GM18519 (cell line): ENCODE measurements around the gene CADPS.

Experiments
- ATAC-seq: cut with Tn5 transposase; IDR thresholded peaks from one replicate; pipeline ENCODE4 v1.9.1; 2021; ENCODE audit warnings: mild to moderate bottlenecking, moderate library complexity; ENCODE audit not compliant: unreplicated experiment, low FRiP score

The CADPS gene

DNA sequence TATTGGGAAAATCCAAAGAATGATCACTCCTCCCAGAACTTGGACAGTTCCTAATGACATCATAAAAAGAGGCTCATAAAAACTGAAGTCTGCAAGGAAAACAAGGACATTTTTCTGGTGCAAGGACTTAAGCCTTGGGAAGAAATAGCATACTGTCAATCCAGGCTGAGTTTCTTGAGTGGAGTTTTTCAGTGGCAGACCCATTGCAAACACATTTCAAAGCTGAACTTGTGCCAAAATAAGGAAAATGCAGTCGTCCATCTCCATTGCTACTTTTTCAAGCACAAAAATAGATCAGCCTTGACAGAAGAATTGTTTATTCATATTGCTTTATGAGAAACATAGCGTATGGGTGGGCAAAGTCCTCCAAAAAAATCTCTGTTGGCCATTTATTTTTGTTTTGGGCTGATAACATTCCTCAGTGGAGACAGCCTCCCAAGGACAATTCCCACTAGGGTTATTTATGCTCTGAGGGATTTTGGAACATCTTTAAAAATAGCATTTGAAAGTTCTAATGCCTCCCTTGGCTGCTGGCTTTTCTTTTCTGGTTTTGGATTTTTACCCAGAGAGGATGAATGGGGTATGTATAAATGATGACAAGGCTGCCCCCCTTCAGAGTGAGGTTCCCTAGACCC lies 220.0 kb downstream of the CADPS start:
- no peak for ATAC-seq

DNA sequence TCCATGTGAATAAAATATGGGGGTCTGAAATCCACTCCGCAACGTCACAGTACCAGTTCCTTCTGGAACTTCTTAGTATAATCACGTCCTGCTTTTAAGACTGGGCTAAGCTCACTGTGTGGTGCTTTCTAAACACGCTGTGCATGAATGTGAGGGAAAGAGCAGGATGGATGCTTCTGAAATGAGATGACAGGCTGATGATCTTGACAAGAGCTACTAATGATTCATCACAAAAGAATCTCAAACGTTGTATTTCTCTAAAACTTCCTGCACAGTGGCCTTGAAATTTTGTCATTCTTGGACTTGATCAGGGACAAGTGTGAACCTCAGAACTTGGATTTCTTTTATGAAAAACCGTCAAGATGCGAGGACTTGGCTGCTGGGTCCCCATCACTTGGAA lies 221.4 kb downstream of the CADPS start:
- ATAC-seq, result no peak

GRCh38 chr3:62647711-62648110 lies 227.5 kb downstream of the CADPS start:
- ATAC-seq, result no peak

GRCh38 chr3:62644493-62644892 lies 230.7 kb downstream of the CADPS start:
- ATAC-seq, result no peak

DNA sequence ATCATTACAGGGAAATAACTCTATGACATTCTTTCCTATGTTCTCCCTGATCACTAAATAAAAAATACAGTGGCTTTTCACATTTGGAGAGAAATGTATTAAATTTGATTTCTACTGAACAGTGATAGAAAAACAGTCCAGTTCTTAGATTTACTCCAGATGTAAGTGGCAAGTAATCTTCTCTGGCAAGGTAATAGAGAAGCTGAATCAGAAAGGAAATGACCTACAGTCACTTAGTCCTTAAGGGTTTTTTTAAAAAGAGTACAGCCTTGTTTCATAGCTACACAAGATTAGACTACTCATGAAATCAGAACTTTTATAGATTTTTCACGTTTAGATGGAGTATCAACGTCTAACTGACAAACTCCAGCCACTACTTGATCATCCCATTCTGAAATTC lies 236.9 kb downstream of the CADPS start:
- no peak for ATAC-seq

- no peak for ATAC-seq
Observed at GRCh38 chr3:62636235-62636826, 238.9 kb downstream of the CADPS start.

GRCh38 chr3:62632510-62633294 lies 242.5 kb downstream of the CADPS start:
- no peak for ATAC-seq

DNA sequence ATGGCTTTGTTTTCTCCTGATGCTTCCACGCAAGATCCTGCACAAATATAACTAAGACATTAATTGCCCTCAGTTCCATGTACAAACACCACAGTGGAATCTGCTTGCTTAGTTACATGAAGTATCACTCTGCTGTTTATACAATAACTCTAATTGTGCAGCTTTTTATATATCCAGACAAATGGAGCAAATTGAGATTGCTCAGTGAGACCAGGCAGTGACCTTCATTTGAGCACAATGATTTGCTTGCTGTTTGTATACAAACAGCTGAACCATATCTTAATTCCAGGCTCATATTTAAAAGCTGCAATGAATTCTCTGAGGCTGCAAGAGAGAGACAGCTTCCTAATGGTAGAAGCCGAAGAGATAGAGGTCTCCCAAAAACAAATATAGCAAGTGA lies 243.7 kb downstream of the CADPS start:
- no peak for ATAC-seq

DNA sequence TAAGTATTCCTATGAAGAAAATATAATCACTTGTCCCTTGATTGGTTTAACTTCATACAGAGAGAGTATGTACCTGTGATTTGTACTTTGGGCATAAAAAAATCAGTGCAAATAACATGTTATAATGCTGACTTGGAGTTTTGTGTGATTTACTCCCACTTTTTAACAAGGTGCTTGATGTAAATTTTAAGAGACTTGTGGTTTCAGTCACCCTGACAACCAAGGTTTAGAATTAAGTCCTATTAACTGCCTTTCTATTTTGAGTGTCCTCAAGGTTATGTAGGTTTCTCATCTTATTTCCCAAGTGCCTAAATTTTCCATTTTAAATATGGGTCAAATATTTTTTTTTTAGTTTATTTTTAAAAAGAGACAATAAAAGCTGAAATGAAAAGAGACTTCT lies 244.6 kb downstream of the CADPS start:
- no peak for ATAC-seq

DNA sequence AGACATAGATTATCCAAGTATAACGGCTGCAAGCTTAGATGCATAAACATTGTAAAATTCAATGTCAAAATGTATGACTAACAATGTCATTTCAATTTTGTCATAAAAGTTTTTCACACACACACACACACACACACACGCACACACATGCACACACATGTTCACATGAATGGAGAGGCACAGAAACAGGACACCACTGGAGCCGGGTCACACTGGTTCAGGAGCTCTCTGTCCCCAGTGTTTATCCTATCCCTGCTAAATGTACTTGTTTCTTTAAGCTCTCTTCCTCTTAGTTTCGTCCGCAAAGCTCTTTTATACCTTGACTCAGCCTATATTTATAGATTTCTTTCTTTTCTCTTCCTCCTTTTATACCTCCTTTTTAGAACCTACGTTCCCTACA lies 249.9 kb downstream of the CADPS start:
- no peak for ATAC-seq

- ATAC-seq, result no peak
Observed at GRCh38 chr3:62624185-62624584, 251.0 kb downstream of the CADPS start.

DNA sequence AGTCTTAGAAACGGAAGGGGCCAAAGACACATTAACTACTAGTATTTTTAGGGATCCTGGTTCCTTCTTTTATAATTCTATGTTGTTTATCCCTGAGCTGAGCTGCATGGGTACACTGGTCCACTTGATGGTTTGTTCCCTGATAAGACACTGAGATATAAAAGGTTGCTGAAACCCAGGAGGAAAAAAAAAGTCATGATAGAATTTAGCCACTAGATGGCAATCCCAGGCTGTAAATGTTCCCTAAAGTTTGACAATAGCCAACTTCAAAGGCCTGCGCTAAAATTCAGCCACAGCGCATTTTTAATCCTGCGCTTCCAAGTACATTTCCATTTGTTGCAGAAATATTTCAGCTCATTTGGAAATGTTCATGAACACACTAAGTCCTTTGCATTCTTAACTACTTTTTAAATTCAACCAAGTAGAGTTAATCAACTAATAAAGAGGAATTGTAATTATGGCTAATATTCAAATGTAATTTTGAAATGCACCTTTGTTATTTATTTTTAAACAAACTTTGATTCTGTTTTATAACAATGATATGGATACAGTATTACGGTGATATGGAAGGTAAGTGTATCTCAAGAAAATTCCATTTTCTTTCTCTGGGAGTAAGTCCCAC lies 252.6 kb downstream of the CADPS start:
- ATAC-seq, result no peak

- ATAC-seq, result no peak
Observed at GRCh38 chr3:62621925-62622324, 253.3 kb downstream of the CADPS start.

DNA sequence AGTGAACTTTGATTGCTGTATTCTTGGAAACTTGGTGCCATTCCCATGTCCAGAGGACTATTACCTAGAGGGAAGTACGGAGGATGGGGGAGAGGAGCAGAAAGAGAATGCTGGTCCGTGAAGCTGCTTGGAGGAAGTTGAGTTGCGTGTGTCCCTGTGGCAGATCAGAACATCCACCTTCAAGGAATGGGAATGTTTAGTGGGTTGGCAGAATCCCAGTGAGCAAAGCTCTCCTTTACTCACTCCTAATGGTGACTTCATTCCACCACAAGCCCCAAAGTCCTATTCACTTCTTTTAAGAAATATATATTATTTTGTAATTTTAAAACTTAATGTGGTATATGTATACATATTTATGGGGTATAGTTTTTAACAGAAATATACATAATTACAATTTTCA lies 254.0 kb downstream of the CADPS start:
- ATAC-seq, result no peak

DNA sequence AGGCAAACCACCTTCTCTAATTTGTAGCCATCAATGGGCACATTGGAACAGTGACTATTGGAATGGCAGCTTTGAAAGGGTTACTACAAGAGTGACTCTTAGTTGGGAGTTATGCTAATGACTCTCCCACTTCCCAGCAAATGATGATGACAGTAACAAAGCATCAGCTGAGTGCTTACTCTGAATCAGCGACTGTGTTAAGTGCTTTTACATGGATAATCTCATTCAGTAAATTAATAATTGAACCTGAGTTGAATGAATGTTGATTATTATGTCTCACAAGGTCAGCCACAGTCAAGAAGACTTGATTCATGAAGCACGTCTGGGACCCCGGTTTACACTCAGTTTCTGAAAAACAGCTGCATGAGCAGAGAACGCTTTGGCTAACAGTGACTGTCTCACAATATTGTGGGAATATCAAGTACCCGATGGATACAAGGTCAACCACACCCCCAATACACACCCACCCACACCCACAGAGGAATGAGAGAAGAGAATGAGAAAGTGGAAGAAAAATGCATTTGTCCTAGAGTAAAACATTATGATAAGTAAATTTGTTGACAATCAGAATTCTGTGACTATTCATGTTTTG lies 259.9 kb downstream of the CADPS start:
- no peak for ATAC-seq

DNA sequence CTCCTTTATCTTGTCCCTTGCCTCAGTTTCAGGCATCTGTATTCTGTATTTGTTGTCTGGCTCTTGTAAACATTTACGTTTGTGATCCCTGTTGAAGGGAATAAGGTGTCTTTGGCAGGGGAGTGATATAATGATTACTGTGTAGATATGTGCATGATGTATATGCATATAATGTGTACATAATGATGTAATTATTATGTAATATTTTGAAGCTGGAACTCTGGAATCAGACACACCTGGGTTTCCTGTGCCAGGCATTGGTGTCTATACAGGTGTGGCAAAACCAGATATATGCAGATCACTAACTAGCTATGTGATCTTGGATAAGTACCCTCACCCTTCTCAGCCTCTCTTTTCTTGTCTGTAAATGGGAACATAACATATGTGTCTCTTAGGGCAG lies 260.7 kb downstream of the CADPS start:
- no peak for ATAC-seq

DNA sequence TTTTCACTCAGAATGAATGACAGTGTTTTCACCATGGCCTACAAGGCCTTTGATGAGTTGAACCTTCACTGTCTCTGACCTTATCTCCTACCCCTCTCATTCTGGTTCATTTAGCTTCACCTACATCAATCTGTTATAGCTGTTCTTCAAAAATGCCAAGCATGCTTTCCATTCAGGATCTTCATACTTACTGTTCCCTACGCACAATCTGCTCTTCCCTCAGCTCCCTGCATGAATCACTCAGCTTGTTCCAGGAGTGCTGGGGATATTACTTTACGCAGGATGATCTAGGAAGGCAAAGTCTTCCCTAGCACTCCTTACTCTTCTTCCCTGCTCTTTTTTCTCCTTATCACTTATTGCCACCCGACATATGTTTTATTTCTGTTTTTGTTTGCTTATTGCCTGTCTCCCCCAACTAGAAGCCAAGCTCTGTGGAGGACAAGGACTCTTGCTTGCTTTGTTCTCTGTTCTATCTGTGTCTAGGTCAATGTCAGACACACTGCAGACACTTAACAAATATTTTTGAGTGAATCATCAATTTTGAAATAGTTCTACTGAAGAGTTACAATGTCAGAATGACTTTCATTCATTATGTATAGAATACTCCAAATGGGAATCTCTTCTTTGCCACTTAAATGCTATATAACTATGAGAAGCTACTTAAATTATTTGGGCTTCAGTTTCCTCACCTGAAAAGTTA lies 263.5 kb downstream of the CADPS start:
- ATAC-seq, result no peak

GRCh38 chr3:62607287-62608029 lies 267.8 kb downstream of the CADPS start:
- no peak for ATAC-seq

- ATAC-seq, result no peak
Observed at GRCh38 chr3:62605413-62606068, 269.7 kb downstream of the CADPS start.
